Activated T-helper 1 cell treated with anti-CD3 and anti-CD28 coated beads, Interleukin-2, amount 50 U/mL, for 16 hours (primary cell): ENCODE results near the gene OSBPL3.

Experiments
- DNase-seq, 2 donors: peaks; one replicate each; pipeline ENCODE4 v3.0.0-alpha.2; 2020; ENCODE audit warnings: low read depth in 1 of 2, low spot score in 1 of 2

Gene OSBPL3

DNA sequence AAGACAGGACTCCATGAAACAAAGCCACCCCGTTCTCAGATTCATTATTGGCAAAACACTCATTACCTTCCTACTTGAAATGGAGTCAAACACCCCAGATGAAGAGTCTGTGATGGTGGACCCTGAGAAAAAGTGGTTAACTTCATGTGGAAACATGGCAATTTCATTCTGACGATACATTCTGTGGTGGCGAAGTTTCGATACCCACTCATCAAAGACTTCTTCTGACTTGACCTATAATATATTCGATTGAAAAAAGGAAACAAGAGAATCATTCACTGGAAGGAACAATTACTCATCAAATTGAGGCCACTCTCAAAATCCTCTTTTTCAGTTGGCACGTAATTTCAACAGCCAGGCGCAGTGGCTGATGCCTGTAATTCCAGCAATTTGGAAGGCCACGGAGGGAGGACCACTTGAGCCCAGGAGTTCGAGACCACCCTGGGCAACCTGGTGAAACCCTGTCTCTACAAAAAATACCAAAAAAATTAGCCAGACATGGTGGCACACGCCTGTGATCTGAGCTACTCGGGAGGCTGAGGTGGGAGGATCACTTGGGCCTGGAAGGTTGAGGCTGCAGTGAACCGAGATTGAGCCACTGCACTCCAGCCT lies 113.9 kb downstream of the OSBPL3 start:
- DNase-seq, result no peak

GRCh38 chr7:24864214-24864817 lies 115.7 kb downstream of the OSBPL3 start:
- DNase-seq, result no peak

DNA sequence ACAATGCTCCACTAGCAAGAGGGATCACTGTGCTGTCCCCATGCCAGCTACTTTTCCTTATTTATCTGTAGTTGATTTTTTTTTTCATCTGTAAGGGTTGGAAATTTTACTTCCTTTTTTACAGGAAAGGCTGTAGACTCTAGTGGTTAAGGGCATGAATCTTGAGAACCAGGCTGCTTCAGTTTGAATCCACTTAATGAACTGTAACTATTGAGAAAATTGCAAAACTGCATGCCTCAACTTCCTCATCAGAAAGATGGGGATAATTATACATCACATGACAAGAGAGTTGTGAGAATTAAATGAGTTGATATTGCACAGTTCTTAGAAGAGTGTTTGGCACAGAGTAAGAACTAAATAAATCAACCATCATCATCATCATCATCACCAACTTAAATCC lies 116.4 kb downstream of the OSBPL3 start:
- DNase-seq, result no peak

- DNase-seq, result no peak
Measured at GRCh38 chr7:24862461-24862860, 117.5 kb downstream of the OSBPL3 start.

GRCh38 chr7:24861336-24861735 lies 118.6 kb downstream of the OSBPL3 start:
- DNase-seq, result no peak

DNA sequence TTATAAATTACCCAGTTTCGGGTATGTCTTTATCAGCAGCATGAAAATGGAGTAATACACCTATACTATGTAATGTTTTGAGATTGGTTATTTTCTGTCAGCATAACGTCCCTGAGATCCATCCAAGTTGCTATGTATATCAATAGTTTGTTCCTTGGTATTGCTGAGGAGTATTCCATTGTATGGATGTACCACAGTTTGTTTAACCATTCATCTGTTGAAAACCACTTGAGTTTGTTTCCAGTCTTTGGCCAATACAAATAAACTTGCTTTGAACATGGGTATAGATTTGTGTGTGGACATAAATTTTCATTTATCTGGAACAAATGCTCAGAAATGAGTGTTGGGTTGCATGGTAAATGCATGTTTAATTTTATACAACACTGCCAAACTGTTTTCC lies 119.4 kb downstream of the OSBPL3 start:
- no peak for DNase-seq

GRCh38 chr7:24858108-24858977 lies 121.6 kb downstream of the OSBPL3 start:
- DNase-seq, result no peak

- no peak for DNase-seq
Measured at GRCh38 chr7:24857623-24858022, 122.4 kb downstream of the OSBPL3 start.

GRCh38 chr7:24854866-24855265 lies 125.1 kb downstream of the OSBPL3 start:
- DNase-seq, result no peak

DNA sequence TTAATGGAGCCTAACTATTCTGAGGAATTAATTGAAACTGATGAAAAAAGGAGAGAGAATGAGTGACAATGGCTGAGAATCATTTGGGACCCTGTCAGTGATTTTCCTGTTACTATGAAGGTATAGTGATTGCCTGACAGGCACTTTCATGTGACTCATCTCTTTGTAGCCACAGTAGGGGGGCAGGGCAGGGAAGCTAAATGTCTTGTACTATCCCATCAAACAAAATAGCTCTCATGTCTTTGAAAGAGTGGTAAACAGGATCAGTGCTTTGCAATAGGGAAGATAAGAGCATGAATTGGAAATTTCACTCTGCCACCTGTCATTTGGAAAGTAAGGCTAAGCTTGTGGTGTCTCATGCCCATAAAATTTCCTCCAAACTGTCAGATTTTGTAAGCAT lies 128.2 kb downstream of the OSBPL3 start:
- no peak for DNase-seq

DNA sequence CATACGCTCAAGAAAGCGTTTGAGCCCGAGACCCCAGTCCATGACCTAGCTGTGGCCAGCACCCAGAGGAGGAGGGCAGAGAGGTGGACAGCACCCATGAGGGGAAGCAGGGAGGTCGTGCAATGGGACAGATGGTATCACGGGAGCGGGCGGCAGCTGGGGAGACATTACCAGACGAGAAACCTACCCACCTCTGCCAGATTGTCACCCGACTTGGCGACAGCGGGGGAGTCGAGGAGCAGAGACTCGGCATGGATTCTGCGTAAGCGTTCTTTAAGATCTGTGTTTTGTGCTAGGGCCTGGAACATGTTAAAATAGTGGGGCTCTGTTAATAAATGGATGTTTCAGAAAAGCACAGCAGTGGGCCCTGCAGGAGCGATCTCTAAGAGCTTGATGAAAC lies 131.1 kb downstream of the OSBPL3 start:
- no peak for DNase-seq

DNA sequence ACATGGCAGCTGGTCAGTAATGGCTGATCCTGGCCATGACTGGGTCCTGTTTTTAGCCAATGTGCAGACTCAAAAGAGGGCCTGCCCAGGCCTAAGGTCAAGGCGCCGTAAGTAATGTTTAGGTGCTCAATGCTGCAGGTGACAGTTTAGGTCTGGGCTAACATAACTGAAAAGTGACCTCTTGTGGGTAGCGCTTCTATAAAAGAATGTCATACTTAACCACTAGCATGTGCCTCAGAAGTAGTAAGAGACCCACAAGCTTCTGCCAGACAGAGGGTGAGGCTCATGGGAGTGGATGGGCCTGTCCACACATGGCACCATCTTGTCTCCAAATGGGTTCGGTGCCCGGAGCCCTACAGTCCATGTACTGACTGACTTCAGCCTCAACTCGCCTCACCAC lies 132.2 kb downstream of the OSBPL3 start:
- DNase-seq, result no peak

DNA sequence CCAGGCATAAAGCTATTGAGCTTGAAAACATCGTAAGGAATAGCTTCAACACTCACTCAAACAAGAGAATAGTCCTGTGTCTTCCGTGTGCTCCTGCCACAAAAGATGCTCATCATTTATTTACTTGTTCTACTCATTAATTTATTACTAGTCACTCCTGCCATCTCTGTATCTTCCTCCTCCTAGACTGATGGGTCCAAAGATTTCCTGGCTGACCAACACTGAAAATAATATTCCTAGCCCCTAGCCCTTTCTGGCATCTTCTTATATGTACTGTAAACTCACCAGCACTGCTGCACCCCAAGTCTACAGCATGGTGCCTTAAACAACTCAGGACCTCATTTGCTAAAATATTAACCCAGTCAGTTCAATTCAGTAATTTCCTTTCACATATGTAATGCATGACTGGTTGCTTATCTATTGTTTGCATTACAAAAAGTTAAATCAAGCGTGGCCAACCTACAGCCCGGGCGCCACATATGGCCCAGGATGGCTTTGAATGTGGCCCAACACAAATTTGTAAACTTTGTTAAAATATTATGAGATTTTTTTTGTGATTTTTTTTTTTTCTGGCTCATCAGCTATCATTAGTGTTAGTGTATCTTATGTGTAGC lies 136.1 kb downstream of the OSBPL3 start:
- no peak for DNase-seq

DNA sequence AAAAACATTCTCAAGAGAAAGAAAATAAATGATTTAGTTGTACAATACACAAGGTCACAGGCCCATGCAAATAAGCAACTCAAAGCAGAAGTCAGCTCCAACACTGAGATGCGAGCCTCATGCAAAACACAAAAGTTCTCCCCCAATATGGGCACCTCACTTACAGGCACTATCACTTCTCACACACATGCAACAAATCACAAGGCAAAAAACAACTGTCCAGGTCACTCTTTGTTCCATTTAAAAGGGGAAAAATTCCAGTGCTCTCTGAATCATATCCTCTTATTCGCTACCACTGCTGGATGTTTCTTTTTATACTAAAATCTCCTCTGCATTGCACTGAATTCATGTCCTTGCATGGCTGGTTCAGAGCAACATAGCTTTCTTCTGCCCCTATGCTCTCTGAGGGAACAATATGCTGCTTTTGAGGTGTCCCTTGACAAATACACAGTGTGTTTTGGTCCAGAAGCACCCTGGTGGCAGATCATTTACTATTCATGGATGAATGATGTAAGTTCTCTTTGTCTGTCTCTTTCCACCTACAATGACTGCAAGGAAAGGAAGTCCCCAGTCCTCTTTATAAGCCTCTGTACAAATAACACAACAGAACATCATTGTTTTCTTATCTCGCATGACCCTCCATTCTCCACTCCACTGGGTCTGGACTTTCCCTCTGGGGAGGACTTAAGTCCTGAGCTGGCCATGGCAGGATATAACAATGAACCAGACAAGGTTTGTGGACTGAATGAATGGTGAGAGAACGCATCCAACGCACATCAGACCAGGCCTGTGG lies 137.3 kb downstream of the OSBPL3 start:
- no peak for DNase-seq

DNA sequence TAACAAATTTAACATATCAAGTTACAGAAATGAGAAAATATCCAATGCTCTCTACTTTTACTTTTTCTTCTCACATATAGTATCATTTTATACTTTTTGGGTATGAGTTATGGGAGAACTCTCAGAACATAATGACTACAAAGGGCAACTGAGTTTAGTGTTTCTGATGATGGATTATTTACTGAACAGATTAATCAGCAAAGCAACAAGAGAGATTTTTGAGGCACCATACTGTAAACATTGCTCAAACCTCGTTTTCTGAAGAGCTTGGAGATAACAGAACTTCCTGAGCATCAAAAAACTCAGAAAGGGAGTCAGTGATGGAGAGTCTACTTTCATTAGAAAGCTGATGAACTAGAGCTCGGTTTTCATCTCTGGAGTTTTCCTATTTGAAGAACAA lies 137.9 kb downstream of the OSBPL3 start:
- no peak for DNase-seq

- DNase-seq, result no peak
Measured at GRCh38 chr7:24840563-24840962, 139.4 kb downstream of the OSBPL3 start.

DNA sequence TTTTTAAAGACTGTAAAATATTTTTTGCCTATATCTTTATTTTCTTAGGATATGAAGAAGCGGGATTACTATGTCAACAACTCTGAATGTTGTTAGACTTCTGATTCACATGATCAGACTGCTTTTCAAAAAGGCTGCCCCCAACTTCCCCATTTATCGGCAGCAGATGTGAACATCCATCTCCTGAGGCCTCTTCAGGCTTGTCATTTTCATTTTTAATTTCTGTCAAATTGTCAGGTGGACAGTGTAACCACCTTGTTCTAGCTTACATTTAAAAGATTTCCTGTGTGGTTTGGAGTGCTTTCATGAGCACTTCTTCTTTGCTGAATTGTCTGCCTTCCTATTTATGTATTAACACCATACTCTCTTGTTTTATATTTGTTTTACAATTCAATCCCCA lies 143.9 kb downstream of the OSBPL3 start:
- DNase-seq, result no peak

DNA sequence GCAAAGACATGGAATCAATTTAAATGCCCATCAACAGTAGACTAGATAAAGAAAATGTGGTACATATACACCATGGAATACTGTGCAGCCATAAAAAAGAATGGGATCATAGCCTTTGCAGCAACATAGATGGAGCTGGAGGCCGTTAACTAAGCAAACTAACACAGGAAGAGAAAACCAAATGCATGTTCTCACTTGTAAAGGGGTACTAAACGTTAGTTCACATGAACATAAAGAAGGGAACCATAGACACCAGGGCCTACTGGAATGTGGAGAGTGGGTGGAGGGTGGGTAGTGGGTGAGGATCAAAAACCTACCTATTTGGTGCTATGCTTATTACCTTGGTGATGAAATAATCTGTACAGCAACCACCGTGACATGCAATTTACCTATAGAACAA lies 144.3 kb downstream of the OSBPL3 start:
- DNase-seq, result no peak

GRCh38 chr7:24834128-24834798 lies 145.7 kb downstream of the OSBPL3 start:
- DNase-seq, result no peak

DNA sequence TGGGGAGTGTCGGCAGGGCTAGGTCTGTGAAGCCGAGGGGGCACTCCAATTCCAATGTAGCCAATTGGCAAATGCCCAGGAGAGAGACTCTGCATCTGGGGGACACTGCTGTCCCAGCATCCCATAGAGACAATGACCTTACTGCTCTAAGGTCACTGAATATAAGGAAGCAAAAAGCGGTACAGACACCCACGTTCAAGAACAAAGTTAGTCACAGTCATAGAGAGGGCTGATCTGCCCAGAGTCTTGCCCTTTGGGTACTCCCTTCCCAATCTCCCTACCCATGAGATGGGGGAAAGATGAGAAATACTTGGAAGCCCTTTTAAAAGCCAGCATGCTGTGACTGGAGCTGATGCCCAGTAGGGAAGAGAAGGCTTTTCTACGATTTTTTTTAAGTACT lies 146.4 kb downstream of the OSBPL3 start:
- no peak for DNase-seq

DNA sequence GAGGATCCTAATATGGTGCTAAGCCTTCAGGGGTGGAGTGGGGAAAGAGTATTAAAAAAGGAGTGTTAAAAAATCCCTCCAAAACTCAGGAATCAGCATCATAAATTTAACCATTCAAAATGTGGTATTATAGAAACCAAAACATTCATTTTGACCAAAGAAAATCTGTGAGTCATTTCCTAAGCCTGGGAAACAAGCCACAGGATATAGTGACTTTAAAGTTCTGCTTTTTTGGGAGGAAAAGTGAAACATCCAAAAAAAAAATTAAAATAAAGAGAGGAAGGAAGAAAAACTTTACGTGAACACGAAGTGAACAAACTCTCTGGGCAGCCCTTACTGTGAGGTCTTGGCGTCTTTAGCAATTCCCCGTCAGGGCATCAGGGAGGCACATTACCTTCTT lies 148.7 kb downstream of the OSBPL3 start:
- DNase-seq, result no peak
